ENCODE measurements around the gene UQCC3.

GRCh38 chr11:62648185-62648966, 23.1 kb upstream of the UQCC3 start:
- TF ChIP-seq CTCF (IDR thresholded peaks at IDR 0.05; ENCODE audit: borderline replicate concordance, extremely low read depth, low read length, poor library complexity, severe bottlenecking) (no peak), EZH2 (IDR thresholded peaks at IDR 0.05; ENCODE audit: borderline replicate concordance, low read depth, low read length, severe bottlenecking) (no peak)

All from DND-41 (cell line).